Right lobe of liver (tissue), 6 donors: Measurements from ENCODE around the gene DOCK3. TPM values are rescaled to one million over a fixed set of nuclear protein-coding genes. Genes with fewer than 3 reads are reported as not detected.
"Not testable (repeated sequence)": the region's sequence is repeated elsewhere in the genome, so short reads cannot be mapped to it uniquely, and the experiment has no call there.

Experiments used
- ATAC-seq, 4 donors: fragments of 200-7000 bp; cut with Tn5 transposase; one replicate each; pipeline ENCODE4 v1.9.1; 2020; ENCODE audit warnings: mild to moderate bottlenecking in 4 of 4, moderate library complexity in 4 of 4
- DNase-seq, 3 donors: peaks; one replicate each; pipeline ENCODE4 v3.0.0-alpha.2; 2020
- H3K27ac ChIP-seq, 3 donors: fragments of 200-600 bp; one replicate each; pipeline ENCODE4 v1.8.0; 2022
- H3K27me3 ChIP-seq, 2 donors: fragments of 200-600 bp; one replicate each; pipeline ENCODE4 v1.8.0; 2022
- H3K36me3 ChIP-seq, 4 donors: fragments of 200-600 bp; sonication (generic) in 1 of 4; one replicate each; pipeline versions ENCODE4 v1.5.1 to v1.8.0; 2017 to 2022; ENCODE audit warnings: control low read depth in 1 of 4
- H3K4me1 ChIP-seq, 4 donors: fragments of 200-600 bp; sonication (generic) in 1 of 4; one replicate each; pipeline versions ENCODE4 v1.5.1 to v1.8.0; 2017 to 2022; ENCODE audit warnings: control low read depth in 1 of 4
- H3K4me3 ChIP-seq, 3 donors: fragments of 200-600 bp; one replicate each; pipeline ENCODE4 v1.8.0; 2022
- H3K9me3 ChIP-seq, 4 donors: fragments of 200-600 bp; sonication (generic) in 1 of 4; one replicate each; pipeline versions ENCODE4 v1.5.1 to v1.8.0; 2017 to 2022; ENCODE audit warnings: control low read depth in 1 of 4
- POLR2A ChIP-seq: fragments of 450-650 bp; IDR thresholded peaks from one replicate; pipeline ENCODE4 v1.6.1; 2017; ENCODE audit warnings: antibody characterized with exemption, mild to moderate bottlenecking
- WGBS: methylation state at CpG from one replicate; pipeline ENCODE4 v1.1.6; 2018; ENCODE audit warnings: low coverage, low lambda C conversion rate; ENCODE audit not compliant: insufficient coverage; ENCODE audit errors: missing lambda C conversion rate; 5-methylcytosine and 5-hydroxymethylcytosine counted together
- intact Hi-C, 2 donors: fragments of 100-400 bp; cut with DNase I; formaldehyde crosslinking; loops; one replicate each; pipeline versions ENCODE4 v1.11.2 to v1.14.1; 2022
- total RNA-seq, 6 experiments: library from RNA; depleted of rRNA in 2 of 6; stranded (reverse); fragments of >200 nt in 2 of 6; fragmentation: NEBNext Ultra II Directional in 3 of 6; extraction: Animal tissue kit (Norgen Biotek cat#: 25700) in 3 of 6; gene quantifications; one replicate each; pipeline versions ENCODE4 v1.1.0 to v1.2.4, GENCODE V29; 2016 to 2023
- TF ChIP-seq, protein P1 (sequence below), 4 donors: fragments of 200-600 bp in 3 of 4; fragments of 450-650 bp in 1 of 4; IDR thresholded peaks; one replicate each; pipeline versions ENCODE4 v1.5.1 to v1.8.0; 2016 to 2022; ENCODE audit warnings: antibody characterized with exemption in 4 of 4, mild to moderate bottlenecking in 2 of 4
- donor health status: DM: no; HTN: yes; CAD: no.
- donor health status: DM: no; HTN: no; CAD: no.
- donor health status: DM: no; HTN: no; CAD: no.
- donor health status: DM: no; HTN: yes; CAD: no.
- donor health status: DM: no; HTN: yes; CAD: no.

Gene DOCK3
- total RNA-seq, 6 experiments from 2014 or later: 0.04 to 0.06 (median 0.06) TPM; not detected in 3

GRCh38 chr3:50830451-50830850 is 155.7 kb downstream of the DOCK3 start:
- Histone ChIP-seq H3K4me3 (no peak overlapping the region), H3K4me1 (no peaks in the 10 kb centered on the region), H3K27ac (no peak overlapping the region), H3K36me3 (no peaks in the 10 kb centered on the region), H3K27me3 (no peaks in the 10 kb centered on the region), H3K9me3 (no peaks in the 10 kb centered on the region)
- 96% methylated on average over 3 of the region's 3 CpGs for WGBS
- TF ChIP-seq, protein P1, sequence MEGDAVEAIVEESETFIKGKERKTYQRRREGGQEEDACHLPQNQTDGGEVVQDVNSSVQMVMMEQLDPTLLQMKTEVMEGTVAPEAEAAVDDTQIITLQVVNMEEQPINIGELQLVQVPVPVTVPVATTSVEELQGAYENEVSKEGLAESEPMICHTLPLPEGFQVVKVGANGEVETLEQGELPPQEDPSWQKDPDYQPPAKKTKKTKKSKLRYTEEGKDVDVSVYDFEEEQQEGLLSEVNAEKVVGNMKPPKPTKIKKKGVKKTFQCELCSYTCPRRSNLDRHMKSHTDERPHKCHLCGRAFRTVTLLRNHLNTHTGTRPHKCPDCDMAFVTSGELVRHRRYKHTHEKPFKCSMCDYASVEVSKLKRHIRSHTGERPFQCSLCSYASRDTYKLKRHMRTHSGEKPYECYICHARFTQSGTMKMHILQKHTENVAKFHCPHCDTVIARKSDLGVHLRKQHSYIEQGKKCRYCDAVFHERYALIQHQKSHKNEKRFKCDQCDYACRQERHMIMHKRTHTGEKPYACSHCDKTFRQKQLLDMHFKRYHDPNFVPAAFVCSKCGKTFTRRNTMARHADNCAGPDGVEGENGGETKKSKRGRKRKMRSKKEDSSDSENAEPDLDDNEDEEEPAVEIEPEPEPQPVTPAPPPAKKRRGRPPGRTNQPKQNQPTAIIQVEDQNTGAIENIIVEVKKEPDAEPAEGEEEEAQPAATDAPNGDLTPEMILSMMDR (IDR thresholded peaks at IDR 0.05): no peak
- TF ChIP-seq POLR2A: no peak
- ATAC-seq (no peak), DNase-seq (no peak)
- intact Hi-C loops: no loop called here

DNA sequence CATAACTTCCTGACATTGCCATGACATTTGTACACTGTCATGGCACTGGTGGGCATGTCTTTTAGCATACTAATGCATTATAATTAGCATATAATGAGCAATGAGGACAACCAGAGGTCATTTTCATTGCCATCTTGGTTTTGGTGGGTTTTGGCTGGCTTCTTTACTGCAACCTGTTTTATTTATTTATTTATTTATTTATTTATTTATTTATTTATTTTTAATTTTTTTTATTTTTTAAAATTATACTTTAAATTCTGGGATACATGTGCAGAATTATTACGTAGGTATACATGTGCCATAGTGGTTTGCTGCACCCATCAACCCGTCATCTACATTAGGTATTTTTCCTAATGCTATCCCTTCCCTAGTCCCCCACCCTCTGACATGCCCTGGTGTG is 156.3 kb downstream of the DOCK3 start:
- H3K27me3 ChIP-seq, H3K4me3 ChIP-seq, H3K4me1 ChIP-seq, DNase-seq, H3K9me3 ChIP-seq, ATAC-seq, H3K27ac ChIP-seq, intact Hi-C loops, H3K36me3 ChIP-seq: not testable (repeated sequence)
- 85% methylated on average over 2 of the region's 2 CpGs for WGBS

DNA sequence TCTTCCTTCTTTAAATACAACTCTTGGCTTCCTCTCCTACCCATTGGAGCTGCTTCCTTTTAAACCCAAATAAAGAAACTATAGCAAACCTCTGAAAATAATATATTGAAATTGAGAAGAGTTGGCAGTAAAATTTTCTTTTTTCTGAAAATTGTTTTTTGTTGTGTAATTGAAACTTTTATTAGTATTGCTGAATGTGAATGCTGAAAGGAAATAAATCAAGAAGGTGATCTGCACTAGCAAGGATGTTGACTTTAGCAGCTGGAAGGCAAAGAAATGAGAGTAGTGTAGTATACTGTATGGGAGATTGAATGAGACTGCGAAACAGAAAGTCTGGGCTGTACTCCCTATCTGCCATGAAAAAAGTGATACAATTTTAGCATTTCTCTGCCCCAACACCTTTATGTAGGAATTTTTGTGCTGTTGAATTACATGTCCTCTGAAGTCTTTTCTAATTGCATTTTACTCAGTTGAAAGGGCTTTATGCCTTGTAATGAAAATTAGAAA is 166.3 kb downstream of the DOCK3 start:
- Histone ChIP-seq H3K9me3 (no peaks in the 10 kb centered on the region), H3K27ac (no peak overlapping the region), H3K4me3 (no peak overlapping the region), H3K36me3 (no peaks in the 10 kb centered on the region), H3K4me1 (no peaks in the 10 kb centered on the region), H3K27me3 (no peaks in the 10 kb centered on the region)
- ATAC-seq (no peak), DNase-seq (no peak)
- no peak for TF ChIP-seq POLR2A
- TF ChIP-seq, protein P1 (IDR thresholded peaks at IDR 0.05): no peak
- WGBS: 85% methylated on average over 1 of the region's 1 CpG
- intact Hi-C loops: no loop called here

GRCh38 chr3:50848308-50848707 is 173.6 kb downstream of the DOCK3 start:
- H3K9me3 ChIP-seq: no peaks in the 10 kb centered on the region
- 86% methylated on average over 4 of the region's 5 CpGs for WGBS
- intact Hi-C loops: no loop called here
- TF ChIP-seq, protein P1 (IDR thresholded peaks at IDR 0.05): no peak
- no peak for TF ChIP-seq POLR2A
- no peaks in the 10 kb centered on the region for H3K27me3 ChIP-seq
- H3K4me3 ChIP-seq: no peak overlapping the region
- ATAC-seq (no peak), DNase-seq (no peak)
- no peaks in the 10 kb centered on the region for H3K4me1 ChIP-seq
- no peaks in the 10 kb centered on the region for H3K36me3 ChIP-seq
- no peak overlapping the region for H3K27ac ChIP-seq

DNA sequence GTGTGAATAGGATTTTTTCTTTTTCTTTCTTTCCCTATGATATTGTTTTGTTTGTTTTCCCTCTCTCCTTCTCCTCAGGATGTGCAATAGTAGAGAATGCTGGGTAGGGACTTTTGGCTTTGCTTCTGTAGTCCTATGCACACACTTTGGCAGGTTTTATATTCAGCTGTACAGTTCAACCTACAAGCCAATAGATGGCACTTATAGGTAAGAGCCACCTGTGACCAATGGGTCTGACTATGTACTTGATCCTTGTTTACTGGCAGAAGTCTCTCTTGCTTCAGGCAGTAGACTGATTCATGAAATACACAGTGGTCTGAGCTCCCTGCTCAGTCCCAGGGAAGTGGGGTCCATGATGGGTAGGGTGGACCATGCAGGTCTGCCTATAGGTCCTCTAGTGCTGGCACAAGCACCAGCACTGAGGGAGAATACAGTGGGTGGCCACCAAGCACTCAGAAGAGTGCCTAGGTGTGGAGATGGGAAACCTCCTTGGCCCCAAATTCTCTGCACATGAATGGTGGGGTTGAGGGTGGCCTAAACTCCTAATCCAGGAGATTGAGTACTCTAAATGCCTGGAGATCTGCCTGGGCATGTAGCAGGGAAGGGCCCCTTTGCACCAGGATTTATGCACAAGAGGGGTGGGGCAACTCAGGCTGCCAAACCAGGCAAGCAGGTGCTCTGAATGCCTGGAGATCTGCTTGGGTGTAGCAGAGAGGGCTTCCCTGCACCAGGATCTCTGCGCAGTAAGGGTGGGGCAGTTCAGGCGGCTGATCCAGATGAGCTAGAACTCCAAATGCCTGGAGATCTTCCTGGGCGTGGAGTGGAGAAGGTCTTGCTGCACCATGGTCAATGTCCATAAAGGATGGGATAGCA is 176.1 kb downstream of the DOCK3 start:
- WGBS: no CpG with 5 or more reads among the region's 3 CpGs
- no peaks in the 10 kb centered on the region for H3K4me1 ChIP-seq
- ATAC-seq (no peak), DNase-seq (no peak)
- no peaks in the 10 kb centered on the region for H3K27me3 ChIP-seq
- intact Hi-C loops: no loop called here
- H3K27ac ChIP-seq: no peak overlapping the region
- no peaks in the 10 kb centered on the region for H3K9me3 ChIP-seq
- no peak overlapping the region for H3K4me3 ChIP-seq
- TF ChIP-seq, protein P1 (IDR thresholded peaks at IDR 0.05): no peak
- TF ChIP-seq POLR2A: no peak
- no peaks in the 10 kb centered on the region for H3K36me3 ChIP-seq
